Osteocyte (in vitro differentiated cells): ENCODE results near the gene SMYD3. TPM values are rescaled to one million over a fixed set of nuclear protein-coding genes. Genes with fewer than 3 reads are reported as not detected.

Experiments used
- DNase-seq: peaks from one replicate; pipeline ENCODE4 v3.0.0; 2021; ENCODE audit warnings: mixed read lengths; ENCODE audit not compliant: unreplicated experiment; ENCODE audit errors: extremely low spot score
- H3K27ac Mint-ChIP-seq: one replicate; pipeline ENCODE4 v1.8.0; 2021; ENCODE audit warnings: mild to moderate bottlenecking, mixed read lengths; ENCODE audit not compliant: unreplicated experiment
- H3K27me3 Mint-ChIP-seq: one replicate; pipeline ENCODE4 v1.8.0; 2021; ENCODE audit warnings: mixed read lengths; ENCODE audit not compliant: unreplicated experiment
- H3K36me3 Mint-ChIP-seq: one replicate; pipeline ENCODE4 v1.8.0; 2021; ENCODE audit warnings: mixed read lengths; ENCODE audit not compliant: unreplicated experiment
- H3K4me1 Mint-ChIP-seq: one replicate; pipeline ENCODE4 v1.8.0; 2021; ENCODE audit warnings: mixed read lengths; ENCODE audit not compliant: unreplicated experiment
- H3K4me3 Mint-ChIP-seq: one replicate; pipeline ENCODE4 v1.8.0; 2021; ENCODE audit warnings: mild to moderate bottlenecking, moderate library complexity, mixed read lengths; ENCODE audit not compliant: unreplicated experiment
- H3K9me3 Mint-ChIP-seq: one replicate; pipeline ENCODE4 v1.8.0; 2021; ENCODE audit warnings: mixed read lengths; ENCODE audit not compliant: unreplicated experiment
- total RNA-seq: library from RNA; stranded (reverse); gene quantifications from 2 replicates; pipeline ENCODE4 v1.2.1, GENCODE V29; 2021
- TF ChIP-seq, protein P1 (sequence below): fragments of 200-600 bp; sonication (generic); IDR thresholded peaks from 2 replicates; pipeline ENCODE4 v1.5.0; 2021; ENCODE audit warnings: antibody characterized with exemption, mild to moderate bottlenecking, moderate library complexity

SMYD3 gene
- total RNA-seq, 1 donor from 2014 or later, result 22.3 TPM

DNA sequence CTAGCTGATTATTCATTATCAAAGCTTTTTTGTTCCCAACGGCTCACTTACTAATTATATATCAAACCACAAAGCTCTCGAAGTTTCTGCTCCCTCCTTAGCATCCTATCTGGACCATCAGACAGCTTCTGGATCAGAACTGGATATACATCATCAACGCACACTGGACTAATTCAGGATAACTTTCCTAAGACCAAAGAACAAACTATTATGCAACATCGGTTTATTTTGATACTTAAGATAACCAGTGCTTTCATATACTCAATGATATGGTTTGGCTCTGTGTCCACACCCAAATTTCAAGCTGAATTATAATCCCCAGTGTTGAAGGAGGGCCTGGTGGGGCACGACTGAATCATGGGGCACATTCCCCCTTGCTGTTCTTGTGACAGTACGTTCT lies 110.8 kb downstream of the SMYD3 start:
- TF ChIP-seq, protein P1, sequence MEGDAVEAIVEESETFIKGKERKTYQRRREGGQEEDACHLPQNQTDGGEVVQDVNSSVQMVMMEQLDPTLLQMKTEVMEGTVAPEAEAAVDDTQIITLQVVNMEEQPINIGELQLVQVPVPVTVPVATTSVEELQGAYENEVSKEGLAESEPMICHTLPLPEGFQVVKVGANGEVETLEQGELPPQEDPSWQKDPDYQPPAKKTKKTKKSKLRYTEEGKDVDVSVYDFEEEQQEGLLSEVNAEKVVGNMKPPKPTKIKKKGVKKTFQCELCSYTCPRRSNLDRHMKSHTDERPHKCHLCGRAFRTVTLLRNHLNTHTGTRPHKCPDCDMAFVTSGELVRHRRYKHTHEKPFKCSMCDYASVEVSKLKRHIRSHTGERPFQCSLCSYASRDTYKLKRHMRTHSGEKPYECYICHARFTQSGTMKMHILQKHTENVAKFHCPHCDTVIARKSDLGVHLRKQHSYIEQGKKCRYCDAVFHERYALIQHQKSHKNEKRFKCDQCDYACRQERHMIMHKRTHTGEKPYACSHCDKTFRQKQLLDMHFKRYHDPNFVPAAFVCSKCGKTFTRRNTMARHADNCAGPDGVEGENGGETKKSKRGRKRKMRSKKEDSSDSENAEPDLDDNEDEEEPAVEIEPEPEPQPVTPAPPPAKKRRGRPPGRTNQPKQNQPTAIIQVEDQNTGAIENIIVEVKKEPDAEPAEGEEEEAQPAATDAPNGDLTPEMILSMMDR, result no peak
- peaks cover 8% of the 10 kb centered on the region for H3K9me3 Mint-ChIP-seq
- peaks cover 21% of the 10 kb centered on the region for H3K4me1 Mint-ChIP-seq
- DNase-seq, result no peak
- H3K36me3 Mint-ChIP-seq, result no peaks in the 10 kb centered on the region
- H3K4me3 Mint-ChIP-seq, result no peak overlapping the region
- H3K27me3 Mint-ChIP-seq, result no peaks in the 10 kb centered on the region
- H3K27ac Mint-ChIP-seq, result no peak overlapping the region

DNA sequence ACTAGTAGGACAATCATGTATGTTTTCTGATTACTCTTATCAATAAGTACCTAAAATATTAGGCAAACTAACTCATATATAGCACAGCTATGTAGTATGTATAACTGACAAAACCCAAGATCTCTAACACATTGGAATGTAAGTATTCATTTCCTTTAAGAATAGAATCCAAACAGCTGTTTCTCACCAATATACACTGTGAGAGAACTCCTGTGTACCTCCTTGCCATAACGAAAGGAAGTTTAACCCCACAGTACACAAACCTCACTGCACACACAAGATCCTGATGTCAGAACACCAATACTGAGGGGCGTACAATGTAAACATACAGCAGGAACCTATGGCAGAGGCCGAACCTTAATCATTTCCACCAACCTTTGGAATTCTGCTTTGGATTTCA lies 113.0 kb downstream of the SMYD3 start:
- no peak overlapping the region for H3K27ac Mint-ChIP-seq
- TF ChIP-seq, protein P1, result no peak
- no peaks in the 10 kb centered on the region for H3K27me3 Mint-ChIP-seq
- no peak overlapping the region for H3K4me3 Mint-ChIP-seq
- no peak for DNase-seq
- peaks cover 16% of the 10 kb centered on the region for H3K9me3 Mint-ChIP-seq
- peaks cover 9% of the 10 kb centered on the region for H3K36me3 Mint-ChIP-seq
- peaks cover 7% of the 10 kb centered on the region for H3K4me1 Mint-ChIP-seq

DNA sequence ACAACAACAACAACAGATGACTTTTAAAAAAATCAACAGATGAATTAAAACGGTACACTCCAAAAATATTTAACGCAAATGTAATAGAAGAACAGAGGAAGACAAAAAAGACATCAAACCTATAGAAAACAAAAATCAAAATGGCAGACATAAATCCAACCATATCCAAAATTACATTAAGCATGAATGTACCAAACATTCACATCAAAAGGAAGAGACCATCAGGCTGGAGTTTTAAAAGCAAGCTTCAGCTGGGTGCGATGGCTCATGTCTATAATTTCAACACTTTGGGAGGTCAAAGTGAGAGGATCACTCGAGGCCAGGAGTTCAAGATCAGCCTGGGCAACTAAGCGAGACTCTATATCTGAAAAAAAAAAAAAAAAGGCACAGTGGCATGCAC lies 116.2 kb downstream of the SMYD3 start:
- TF ChIP-seq, protein P1, result no peak
- no peak for DNase-seq
- H3K9me3 Mint-ChIP-seq, result peaks cover 16% of the 10 kb centered on the region
- H3K27ac Mint-ChIP-seq, result no peak overlapping the region
- peaks cover 9% of the 10 kb centered on the region for H3K36me3 Mint-ChIP-seq
- H3K27me3 Mint-ChIP-seq, result no peaks in the 10 kb centered on the region
- no peaks in the 10 kb centered on the region for H3K4me1 Mint-ChIP-seq
- no peak overlapping the region for H3K4me3 Mint-ChIP-seq

DNA sequence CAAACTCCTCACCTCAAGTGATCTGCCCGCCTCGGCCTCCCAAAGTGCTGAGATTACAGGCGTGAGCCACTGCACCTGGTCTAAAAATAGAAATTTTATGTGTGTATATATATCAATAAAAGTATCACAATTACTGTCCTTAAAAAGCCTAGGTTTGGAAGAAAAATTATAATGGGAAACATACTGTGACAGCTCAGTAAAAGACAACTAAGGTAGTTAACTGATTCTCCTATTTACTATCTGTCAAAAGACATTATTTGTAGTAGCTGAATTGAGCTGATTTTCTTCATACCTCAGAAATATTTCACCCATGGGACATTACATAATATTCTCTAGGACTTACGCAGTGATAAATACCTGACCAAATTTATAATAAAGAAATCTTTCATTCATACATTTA lies 122.5 kb downstream of the SMYD3 start:
- TF ChIP-seq, protein P1, result no peak
- Mint-ChIP-seq H3K27ac (no peak overlapping the region), H3K4me3 (no peak overlapping the region), H3K36me3 (no peaks in the 10 kb centered on the region), H3K27me3 (no peaks in the 10 kb centered on the region), H3K4me1 (peaks cover 19% of the 10 kb centered on the region), H3K9me3 (no peaks in the 10 kb centered on the region)
- no peak for DNase-seq

DNA sequence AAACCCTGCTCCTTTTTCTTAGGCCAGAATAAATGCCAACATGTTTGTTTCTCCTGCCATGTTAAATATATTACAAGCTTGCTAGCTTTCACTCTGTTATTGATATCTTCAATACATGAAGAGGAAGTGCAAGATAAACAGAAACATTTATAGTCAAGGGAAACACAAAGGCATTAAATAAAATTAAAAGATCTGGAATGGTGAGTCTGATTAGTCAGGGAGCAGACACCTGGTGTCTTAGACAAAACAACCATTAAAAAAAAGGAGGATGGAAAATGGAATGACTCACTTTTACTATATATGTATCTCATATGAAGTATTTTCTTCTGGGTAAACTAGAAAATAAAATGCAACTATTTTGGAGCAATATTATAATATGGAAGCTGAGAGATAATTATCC lies 123.3 kb downstream of the SMYD3 start:
- Mint-ChIP-seq H3K4me3 (no peak overlapping the region), H3K36me3 (no peaks in the 10 kb centered on the region), H3K9me3 (no peaks in the 10 kb centered on the region), H3K27me3 (no peaks in the 10 kb centered on the region), H3K27ac (no peak overlapping the region), H3K4me1 (peaks cover 19% of the 10 kb centered on the region)
- TF ChIP-seq, protein P1, result no peak
- no peak for DNase-seq
